HCT116 (cell line): ENCODE results near the gene MCTP2. TPM values are rescaled to one million over a fixed set of nuclear protein-coding genes. Genes with fewer than 3 reads are reported as not detected.

Source experiments
- ATAC-seq: fragments of 200-7000 bp; cut with Tn5 transposase; 2 replicates; pipeline ENCODE4 v1.9.1; 2020; ENCODE audit warnings: mild to moderate bottlenecking, moderate library complexity
- BruUV-seq: library from RNA; stranded (reverse); fragments of 400-500 nt; replicated peaks from 2 replicates; lab custom pipeline; 2021; lab: Mats Ljungman, UMichigan
- CTCF ChIA-PET: fragments of 300-600 bp; sonication (Branson Sonifier 250); formaldehyde crosslinking; loops from one replicate; lab custom pipeline; 2021; ENCODE audit warnings: antibody characterized with exemption; lab: Charles Lee
- POLR2A ChIA-PET: fragments of 300-600, 350-600 bp; sonication (Branson Sonifier 250); formaldehyde crosslinking; loops from one replicate; lab custom pipeline; 2021; ENCODE audit warnings: antibody characterized with exemption; lab: Charles Lee
- RAD21 ChIA-PET, 2 experiments: fragments of 300-600 bp; sonication (Branson Sonifier 250); formaldehyde crosslinking; loops; one replicate each; lab custom pipeline; 2023; ENCODE audit warnings: low total read pairs in 2 of 2; ENCODE audit not compliant: uncharacterized antibody in 2 of 2, unreplicated experiment in 2 of 2, low non-redundant PET in 1 of 2; lab: Charles Lee
- DNase-seq: peaks from one replicate; pipeline ENCODE4 v3.0.0-alpha.2; 2010; ENCODE audit warnings: low read depth, low spot score
- H2AFZ ChIP-seq: fragments of 200-600 bp; shearing (Covaris generic), sonication (generic); 2 replicates; pipeline ENCODE4 v1.6.1; 2017; ENCODE audit warnings: low read depth, mixed run types, mixed read lengths, antibody characterized with exemption, low read length; ENCODE audit not compliant: poor library complexity, severe bottlenecking
- H3K27ac ChIP-seq: 2 replicates; pipeline ENCODE4 v1.5.1; 2012; ENCODE audit warnings: low read depth, low read length
- H3K27me3 ChIP-seq: fragments of 200-600 bp; sonication (generic); 2 replicates; pipeline ENCODE4 v1.6.1; 2016; ENCODE audit warnings: mixed run types, low read length, mixed read lengths; ENCODE audit not compliant: insufficient read depth
- H3K36me3 ChIP-seq, 2 experiments: fragments of 200-500 bp in 1 of 2; fragments of 200-600 bp in 1 of 2; sonication (Bioruptor generic) in 1 of 2; sonication (generic) in 1 of 2; 2 replicates each; pipeline versions ENCODE4 v1.5.1 to v1.6.1; 2014 to 2016; ENCODE audit warnings: low read length in 2 of 2, inconsistent platforms in 1 of 2, mixed read lengths in 1 of 2, mixed run types in 1 of 2; ENCODE audit not compliant: insufficient read depth in 2 of 2, control insufficient read depth in 1 of 2
- H3K4me1 ChIP-seq, 2 experiments: fragments of 200-600 bp in 1 of 2; sonication (generic) in 1 of 2; 2 replicates each; pipeline versions ENCODE4 v1.5.1 to v1.6.1; 2012 to 2017; ENCODE audit warnings: low read length in 2 of 2, inconsistent platforms in 1 of 2, mild to moderate bottlenecking in 1 of 2, mixed read lengths in 1 of 2, mixed run types in 1 of 2, moderate library complexity in 1 of 2; ENCODE audit not compliant: insufficient read depth in 2 of 2, control insufficient read depth in 1 of 2
- H3K4me2 ChIP-seq: fragments of 200-600 bp; sonication (generic); 2 replicates; pipeline ENCODE4 v1.6.1; 2017; ENCODE audit warnings: mixed run types, low read length, mixed read lengths
- H3K4me3 ChIP-seq, 2 experiments: fragments of 200-600 bp in 1 of 2; sonication (generic) in 1 of 2; replicated peaks in 1 of 2; 2 replicates each; pipeline ENCODE4 v1.5.1; 2011 to 2016; ENCODE audit warnings: low read length in 2 of 2, control low read depth in 1 of 2, low read depth in 1 of 2, mild to moderate bottlenecking in 1 of 2, mixed read lengths in 1 of 2, mixed run types in 1 of 2
- H3K79me2 ChIP-seq: fragments of 200-600 bp; sonication (generic); 2 replicates; pipeline ENCODE4 v1.6.1; 2017; ENCODE audit warnings: mild to moderate bottlenecking, mixed run types, low read length, moderate library complexity, mixed read lengths; ENCODE audit not compliant: insufficient read depth
- H3K9ac ChIP-seq: fragments of 200-600 bp; sonication (generic); 2 replicates; pipeline ENCODE4 v1.6.1; 2016; ENCODE audit warnings: low read length, mixed read lengths
- H3K9me2 ChIP-seq: fragments of 200-600 bp; sonication (generic), shearing (Covaris generic); 2 replicates; pipeline ENCODE4 v1.6.1; 2017; ENCODE audit warnings: mixed run types, mild to moderate bottlenecking, moderate library complexity; ENCODE audit not compliant: insufficient read depth
- H3K9me3 ChIP-seq, 2 experiments: fragments of 200-500 bp in 1 of 2; fragments of 200-600 bp in 1 of 2; sonication (Bioruptor generic) in 1 of 2; sonication (generic) in 1 of 2; 2 replicates each; pipeline ENCODE4 v1.6.1; 2014 to 2017; ENCODE audit warnings: low read length in 2 of 2, mixed read lengths in 2 of 2, inconsistent platforms in 1 of 2, low read depth in 1 of 2, mild to moderate bottlenecking in 1 of 2, mixed run types in 1 of 2, moderate library complexity in 1 of 2; ENCODE audit not compliant: control insufficient read depth in 1 of 2, insufficient read depth in 1 of 2
- H4K20me1 ChIP-seq: fragments of 200-600 bp; sonication (generic), shearing (Covaris generic); 2 replicates; pipeline ENCODE4 v1.6.1; 2017; ENCODE audit warnings: mixed run types, mild to moderate bottlenecking, moderate library complexity; ENCODE audit not compliant: insufficient read depth
- CEBPB ChIP-seq: IDR thresholded peaks from 2 replicates; pipeline ENCODE4 v1.6.1; 2012; ENCODE audit warnings: low read depth
- ELF1 ChIP-seq: IDR thresholded peaks from 2 replicates; pipeline ENCODE4 v1.6.1; 2012; ENCODE audit warnings: low read depth, borderline replicate concordance
- EZH2 ChIP-seq: fragments of 200-600 bp; sonication (generic); IDR thresholded peaks from 2 replicates; pipeline ENCODE4 v1.6.1; 2017; ENCODE audit warnings: antibody characterized with exemption, mixed run types
- EZH2phosphoT487 ChIP-seq: fragments of 200-600 bp; IDR thresholded peaks from 2 replicates; pipeline ENCODE4 v1.6.1; 2018; ENCODE audit warnings: antibody characterized with exemption, borderline replicate concordance
- FOSL1 ChIP-seq: IDR thresholded peaks from 2 replicates; pipeline ENCODE4 v1.6.1; 2012; ENCODE audit warnings: low read depth
- POLR2AphosphoS5 ChIP-seq: IDR thresholded peaks from 2 replicates; pipeline ENCODE4 v1.6.1; 2011; ENCODE audit warnings: mild to moderate bottlenecking, low read depth, low read length, moderate library complexity
- RAD21 ChIP-seq: IDR thresholded peaks from 2 replicates; pipeline ENCODE4 v1.6.1; 2012; ENCODE audit warnings: low read depth, mild to moderate bottlenecking
- SP1 ChIP-seq: IDR thresholded peaks from 2 replicates; pipeline ENCODE4 v1.6.1; 2012; ENCODE audit warnings: low read depth
- TCF7L2 ChIP-seq: IDR thresholded peaks from 2 replicates; pipeline ENCODE4 v1.7.0; 2011; ENCODE audit warnings: borderline replicate concordance, inconsistent platforms; ENCODE audit not compliant: insufficient read depth, insufficient read length; ENCODE audit errors: extremely low read depth
- ZFX ChIP-seq: fragments of 450-650 bp; IDR thresholded peaks from 2 replicates; pipeline ENCODE4 v1.6.1; 2017
- ZNF274 ChIP-seq: fragments of 200-500 bp; sonication (Bioruptor generic); IDR thresholded peaks from 2 replicates; pipeline ENCODE4 v1.6.1; 2014; ENCODE audit warnings: mild to moderate bottlenecking, low read depth, low read length, inconsistent platforms
- intact Hi-C: fragments of 100-400 bp; cut with micrococcal nuclease; formaldehyde crosslinking; loops from 2 replicates; pipeline ENCODE4 v1.10.0; 2022
- total RNA-seq: library from RNA; stranded (reverse); gene quantifications from one replicate; pipeline ENCODE4 v1.2.1, GENCODE V29; 2021; ENCODE audit not compliant: unreplicated experiment
- TF ChIP-seq, protein P1 (sequence below), 3 experiments: fragments of 200-600 bp in 1 of 3; sonication (generic) in 1 of 3; IDR thresholded peaks in 2 of 3; conservative IDR thresholded peaks in 1 of 3; 2 replicates each; pipeline ENCODE4 v1.5.1; 2012 to 2017; ENCODE audit warnings: low read depth in 2 of 3, low read length in 2 of 3, antibody characterized with exemption in 1 of 3, borderline replicate concordance in 1 of 3, control low read depth in 1 of 3, mild to moderate bottlenecking in 1 of 3, mixed read lengths in 1 of 3, mixed run types in 1 of 3, moderate library complexity in 1 of 3; ENCODE audit not compliant: insufficient read depth in 1 of 3
- TF ChIP-seq, protein P2 (sequence below): IDR thresholded peaks from 2 replicates; pipeline ENCODE4 v1.6.1; 2011; ENCODE audit warnings: mild to moderate bottlenecking, low read length, moderate library complexity; ENCODE audit not compliant: insufficient replicate concordance; ENCODE audit errors: extremely low read depth
- TF ChIP-seq, protein P3 (sequence below): IDR thresholded peaks from 2 replicates; pipeline ENCODE4 v1.6.1; 2012
- TF ChIP-seq, protein P4 (sequence below): IDR thresholded peaks from 2 replicates; pipeline ENCODE4 v1.6.1; 2012; ENCODE audit warnings: low read depth

The MCTP2 gene
- total RNA-seq, 1 experiment from 2014 or later: 12.9 TPM

DNA sequence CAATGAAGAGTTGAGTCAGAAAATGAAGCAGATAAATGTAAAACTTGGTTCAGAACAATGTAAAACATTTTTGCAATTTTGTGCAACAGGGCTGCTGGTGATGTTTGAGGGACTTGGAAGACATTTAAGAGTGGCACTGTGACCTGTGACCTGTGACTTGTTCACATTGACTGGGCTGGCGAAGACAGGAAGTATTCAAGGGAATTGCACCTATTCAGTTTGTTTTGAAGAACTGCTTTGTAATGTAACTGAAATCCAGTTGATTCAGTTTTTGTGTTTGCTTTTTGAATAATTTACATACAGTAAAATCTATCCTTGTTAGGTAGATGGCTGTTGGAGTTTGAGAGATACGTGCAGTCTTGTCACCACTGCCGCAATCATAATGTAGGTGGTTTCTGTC lies 35.4 kb downstream of the MCTP2 start (continued):
- TF ChIP-seq ELF1: no peak

DNA sequence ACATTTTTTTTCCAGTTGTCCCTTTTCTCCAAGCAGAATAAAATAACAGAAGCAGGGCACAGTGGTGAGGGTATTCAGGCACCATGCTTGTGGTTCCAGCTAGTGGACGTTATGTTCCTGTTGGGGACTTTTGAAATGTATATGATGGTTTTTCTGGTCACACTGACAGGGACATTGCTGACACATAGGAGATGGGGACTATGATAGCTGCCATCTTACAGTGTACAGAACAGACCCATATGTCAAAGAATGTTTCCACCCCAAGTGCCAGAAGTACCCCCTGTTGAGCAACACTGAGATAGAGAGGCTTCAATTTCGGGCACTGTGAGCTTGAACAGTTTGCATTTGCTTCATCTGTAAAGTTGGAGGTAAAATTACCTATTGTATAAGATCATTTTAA lies 38.6 kb downstream of the MCTP2 start:
- DNase-seq (no peak), ATAC-seq (no peak)
- intact Hi-C loops: no loop called here
- Histone ChIP-seq H3K9ac (no peak overlapping the region), H3K79me2 (no peaks in the 10 kb centered on the region), H3K4me3 (no peak overlapping the region), H3K36me3 (no peaks in the 10 kb centered on the region), H2AFZ (no peak overlapping the region), H3K9me3 (no peaks in the 10 kb centered on the region), H3K27ac (no peak overlapping the region), H4K20me1 (no peaks in the 10 kb centered on the region), H3K9me2 (no peaks in the 10 kb centered on the region), H3K4me2 (no peak overlapping the region), H3K27me3 (no peaks in the 10 kb centered on the region), H3K4me1 (no peaks in the 10 kb centered on the region)
- ChIA-PET POLR2A (no interaction called here), RAD21 (no interaction called here), CTCF (no interaction called here)
- TF ChIP-seq EZH2 (no peak), EZH2phosphoT487 (no peak), FOSL1 (no peak), CEBPB (no peak), RAD21 (no peak), SP1 (no peak), ZFX (no peak), TCF7L2 (no peak), ZNF274 (no peak), POLR2AphosphoS5 (no peak)
- TF ChIP-seq, protein P1, sequence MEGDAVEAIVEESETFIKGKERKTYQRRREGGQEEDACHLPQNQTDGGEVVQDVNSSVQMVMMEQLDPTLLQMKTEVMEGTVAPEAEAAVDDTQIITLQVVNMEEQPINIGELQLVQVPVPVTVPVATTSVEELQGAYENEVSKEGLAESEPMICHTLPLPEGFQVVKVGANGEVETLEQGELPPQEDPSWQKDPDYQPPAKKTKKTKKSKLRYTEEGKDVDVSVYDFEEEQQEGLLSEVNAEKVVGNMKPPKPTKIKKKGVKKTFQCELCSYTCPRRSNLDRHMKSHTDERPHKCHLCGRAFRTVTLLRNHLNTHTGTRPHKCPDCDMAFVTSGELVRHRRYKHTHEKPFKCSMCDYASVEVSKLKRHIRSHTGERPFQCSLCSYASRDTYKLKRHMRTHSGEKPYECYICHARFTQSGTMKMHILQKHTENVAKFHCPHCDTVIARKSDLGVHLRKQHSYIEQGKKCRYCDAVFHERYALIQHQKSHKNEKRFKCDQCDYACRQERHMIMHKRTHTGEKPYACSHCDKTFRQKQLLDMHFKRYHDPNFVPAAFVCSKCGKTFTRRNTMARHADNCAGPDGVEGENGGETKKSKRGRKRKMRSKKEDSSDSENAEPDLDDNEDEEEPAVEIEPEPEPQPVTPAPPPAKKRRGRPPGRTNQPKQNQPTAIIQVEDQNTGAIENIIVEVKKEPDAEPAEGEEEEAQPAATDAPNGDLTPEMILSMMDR (IDR thresholded peaks at IDR 0.05 in 2 of 3, conservative IDR thresholded peaks at IDR 0.05 in 1 of 3; ENCODE audit: borderline replicate concordance in 1 of 3, insufficient read depth in 1 of 3, low read depth in 2 of 3, low read length in 2 of 3): no peak
- TF ChIP-seq, protein P2, sequence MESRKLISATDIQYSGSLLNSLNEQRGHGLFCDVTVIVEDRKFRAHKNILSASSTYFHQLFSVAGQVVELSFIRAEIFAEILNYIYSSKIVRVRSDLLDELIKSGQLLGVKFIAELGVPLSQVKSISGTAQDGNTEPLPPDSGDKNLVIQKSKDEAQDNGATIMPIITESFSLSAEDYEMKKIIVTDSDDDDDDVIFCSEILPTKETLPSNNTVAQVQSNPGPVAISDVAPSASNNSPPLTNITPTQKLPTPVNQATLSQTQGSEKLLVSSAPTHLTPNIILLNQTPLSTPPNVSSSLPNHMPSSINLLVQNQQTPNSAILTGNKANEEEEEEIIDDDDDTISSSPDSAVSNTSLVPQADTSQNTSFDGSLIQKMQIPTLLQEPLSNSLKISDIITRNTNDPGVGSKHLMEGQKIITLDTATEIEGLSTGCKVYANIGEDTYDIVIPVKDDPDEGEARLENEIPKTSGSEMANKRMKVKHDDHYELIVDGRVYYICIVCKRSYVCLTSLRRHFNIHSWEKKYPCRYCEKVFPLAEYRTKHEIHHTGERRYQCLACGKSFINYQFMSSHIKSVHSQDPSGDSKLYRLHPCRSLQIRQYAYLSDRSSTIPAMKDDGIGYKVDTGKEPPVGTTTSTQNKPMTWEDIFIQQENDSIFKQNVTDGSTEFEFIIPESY: no peak
- TF ChIP-seq, protein P3, sequence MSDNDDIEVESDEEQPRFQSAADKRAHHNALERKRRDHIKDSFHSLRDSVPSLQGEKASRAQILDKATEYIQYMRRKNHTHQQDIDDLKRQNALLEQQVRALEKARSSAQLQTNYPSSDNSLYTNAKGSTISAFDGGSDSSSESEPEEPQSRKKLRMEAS: no peak
- TF ChIP-seq, protein P4, sequence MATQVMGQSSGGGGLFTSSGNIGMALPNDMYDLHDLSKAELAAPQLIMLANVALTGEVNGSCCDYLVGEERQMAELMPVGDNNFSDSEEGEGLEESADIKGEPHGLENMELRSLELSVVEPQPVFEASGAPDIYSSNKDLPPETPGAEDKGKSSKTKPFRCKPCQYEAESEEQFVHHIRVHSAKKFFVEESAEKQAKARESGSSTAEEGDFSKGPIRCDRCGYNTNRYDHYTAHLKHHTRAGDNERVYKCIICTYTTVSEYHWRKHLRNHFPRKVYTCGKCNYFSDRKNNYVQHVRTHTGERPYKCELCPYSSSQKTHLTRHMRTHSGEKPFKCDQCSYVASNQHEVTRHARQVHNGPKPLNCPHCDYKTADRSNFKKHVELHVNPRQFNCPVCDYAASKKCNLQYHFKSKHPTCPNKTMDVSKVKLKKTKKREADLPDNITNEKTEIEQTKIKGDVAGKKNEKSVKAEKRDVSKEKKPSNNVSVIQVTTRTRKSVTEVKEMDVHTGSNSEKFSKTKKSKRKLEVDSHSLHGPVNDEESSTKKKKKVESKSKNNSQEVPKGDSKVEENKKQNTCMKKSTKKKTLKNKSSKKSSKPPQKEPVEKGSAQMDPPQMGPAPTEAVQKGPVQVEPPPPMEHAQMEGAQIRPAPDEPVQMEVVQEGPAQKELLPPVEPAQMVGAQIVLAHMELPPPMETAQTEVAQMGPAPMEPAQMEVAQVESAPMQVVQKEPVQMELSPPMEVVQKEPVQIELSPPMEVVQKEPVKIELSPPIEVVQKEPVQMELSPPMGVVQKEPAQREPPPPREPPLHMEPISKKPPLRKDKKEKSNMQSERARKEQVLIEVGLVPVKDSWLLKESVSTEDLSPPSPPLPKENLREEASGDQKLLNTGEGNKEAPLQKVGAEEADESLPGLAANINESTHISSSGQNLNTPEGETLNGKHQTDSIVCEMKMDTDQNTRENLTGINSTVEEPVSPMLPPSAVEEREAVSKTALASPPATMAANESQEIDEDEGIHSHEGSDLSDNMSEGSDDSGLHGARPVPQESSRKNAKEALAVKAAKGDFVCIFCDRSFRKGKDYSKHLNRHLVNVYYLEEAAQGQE: no peak
- no TSS peak for BruUV-seq
